ENCODE results near the gene XRCC4. TPM values are rescaled to one million over a fixed set of nuclear protein-coding genes. Genes with fewer than 3 reads are reported as not detected.

XRCC4 gene
- total RNA-seq, 1 donor from 2014 or later, result 5.7 TPM

GRCh38 chr5:83396662-83397061, 319.3 kb downstream of the XRCC4 start:
- DNase-seq (no peak), ATAC-seq (no peak)
- intact Hi-C loops (cut with micrococcal nuclease), result no loop called here

GRCh38 chr5:83397658-83398057, 320.3 kb downstream of the XRCC4 start:
- DNase-seq (no peak), ATAC-seq (no peak)
- intact Hi-C loops (cut with micrococcal nuclease), result no loop called here

GRCh38 chr5:83400241-83400640, 322.9 kb downstream of the XRCC4 start:
- intact Hi-C loops (cut with micrococcal nuclease), result no loop called here
- ATAC-seq (no peak), DNase-seq (no peak)

GRCh38 chr5:83400701-83401100, 323.4 kb downstream of the XRCC4 start:
- intact Hi-C loops (cut with micrococcal nuclease), result no loop called here
- ATAC-seq, result no peak
- DNase-seq, result no peak

- ATAC-seq (no peak), DNase-seq (no peak)
- intact Hi-C loops (cut with micrococcal nuclease), result no loop called here
Observed at GRCh38 chr5:83401122-83401731, 323.9 kb downstream of the XRCC4 start.

- intact Hi-C loops (cut with micrococcal nuclease), result no loop called here
Observed at GRCh38 chr5:83401775-83402174, 324.4 kb downstream of the XRCC4 start.

More at GRCh38 chr5:83401775-83402174, 324.4 kb downstream of the XRCC4 start:
- no peak for DNase-seq
- no peak for ATAC-seq

Other genes with a start within 250 kb of the XRCC4 start
- gene TMEM167A, start 153 bp upstream of the XRCC4 start, total RNA-seq, result 50.5 TPM

All from left ventricle myocardium superior (tissue), 1 donor.